Activated CD4-positive, alpha-beta memory T cell treated with anti-CD3 and anti-CD28 coated beads, Interleukin-2, amount 10 ng/mL, durations not matched to agents 7 days and 5 days (primary cell): ENCODE results near the gene ATRX. TPM values are rescaled to one million over a fixed set of nuclear protein-coding genes. Genes with fewer than 3 reads are reported as not detected.
"Not testable (repeated sequence)": the region's sequence is repeated elsewhere in the genome, so short reads cannot be mapped to it uniquely, and the experiment has no call there.

Experiments used
- CTCF ChIA-PET: fragments of 350-600 bp; sonication (Branson Sonifier 250); formaldehyde crosslinking; loops from one replicate; lab custom pipeline; 2021; ENCODE audit warnings: antibody characterized with exemption, inconsistent platforms; lab: Charles Lee
- POLR2A ChIA-PET: fragments of 350-600 bp; sonication (Branson Sonifier 250); formaldehyde crosslinking; loops from one replicate; lab custom pipeline; 2021; ENCODE audit warnings: antibody characterized with exemption; lab: Charles Lee
- DNase-seq: peaks from one replicate; pipeline ENCODE4 v3.0.0-alpha.2; 2020
- H3K27ac Mint-ChIP-seq: one replicate; pipeline ENCODE4 v1.8.0; 2021; ENCODE audit warnings: mild to moderate bottlenecking, mixed read lengths
- H3K27me3 Mint-ChIP-seq: one replicate; pipeline ENCODE4 v1.8.0; 2021; ENCODE audit warnings: mixed read lengths
- H3K36me3 Mint-ChIP-seq: one replicate; pipeline ENCODE4 v1.8.0; 2021; ENCODE audit warnings: low read depth, mixed read lengths
- H3K4me1 Mint-ChIP-seq: one replicate; pipeline ENCODE4 v1.8.0; 2021; ENCODE audit warnings: mixed read lengths
- H3K4me3 Mint-ChIP-seq: one replicate; pipeline ENCODE4 v1.8.0; 2021; ENCODE audit warnings: mild to moderate bottlenecking, mixed read lengths
- H3K9me3 Mint-ChIP-seq: one replicate; pipeline ENCODE4 v1.8.0; 2021; ENCODE audit warnings: mixed read lengths
- total RNA-seq, 2 experiments: library from RNA; stranded (reverse); gene quantifications; one replicate each; pipeline ENCODE4 v1.2.3, GENCODE V29; 2021

Gene ATRX
- total RNA-seq, 2 experiments from 2014 or later: 67.6 to 70.2 TPM

- ChIA-PET POLR2A (interaction anchor here (1.1 kb wide), 1 partner anchor 53 kb away, joined by 3 read pairs; no protein-coding TSS in a partner anchor), CTCF (no interaction called here)
- H3K9me3 Mint-ChIP-seq: no peaks in the 10 kb centered on the region
- H3K36me3 Mint-ChIP-seq: peaks cover 24% of the 10 kb centered on the region
- H3K27me3 Mint-ChIP-seq: no peaks in the 10 kb centered on the region
- no peaks in the 10 kb centered on the region for H3K4me1 Mint-ChIP-seq
- DNase-seq: no peak
- H3K4me3 Mint-ChIP-seq: no peak overlapping the region
- no peak overlapping the region for H3K27ac Mint-ChIP-seq
Observed at GRCh38 chrX:77556276-77556675, 229.7 kb downstream of the ATRX start.

GRCh38 chrX:77548751-77549150 is 237.3 kb downstream of the ATRX start:
- Mint-ChIP-seq H3K4me1 (no peaks in the 10 kb centered on the region), H3K4me3 (no peak overlapping the region), H3K27me3 (no peaks in the 10 kb centered on the region), H3K36me3 (peaks cover 26% of the 10 kb centered on the region), H3K9me3 (no peaks in the 10 kb centered on the region), H3K27ac (no peak overlapping the region)
- no peak for DNase-seq
- ChIA-PET CTCF (no interaction called here), POLR2A (no interaction called here)

GRCh38 chrX:77539778-77540177 is 246.2 kb downstream of the ATRX start:
- POLR2A ChIA-PET, DNase-seq, H3K4me3 Mint-ChIP-seq, H3K4me1 Mint-ChIP-seq, H3K27me3 Mint-ChIP-seq, CTCF ChIA-PET, H3K27ac Mint-ChIP-seq: not testable (repeated sequence)
- Mint-ChIP-seq H3K36me3 (peaks cover 35% of the 10 kb centered on the region), H3K9me3 (peaks cover 18% of the 10 kb centered on the region)

GRCh38 chrX:77531261-77531660 is 254.8 kb downstream of the ATRX start:
- H3K27me3 Mint-ChIP-seq, H3K4me3 Mint-ChIP-seq, DNase-seq, H3K4me1 Mint-ChIP-seq, CTCF ChIA-PET, H3K27ac Mint-ChIP-seq, POLR2A ChIA-PET: not testable (repeated sequence)
- Mint-ChIP-seq H3K9me3 (peaks cover 15% of the 10 kb centered on the region), H3K36me3 (peaks cover 50% of the 10 kb centered on the region)

- ChIA-PET POLR2A (no interaction called here), CTCF (no interaction called here)
- peaks cover 48% of the 10 kb centered on the region for H3K36me3 Mint-ChIP-seq
- no peak overlapping the region for H3K4me3 Mint-ChIP-seq
- DNase-seq: no peak
- H3K4me1 Mint-ChIP-seq: peaks cover 7% of the 10 kb centered on the region
- H3K9me3 Mint-ChIP-seq: peaks cover 15% of the 10 kb centered on the region
- no peak overlapping the region for H3K27ac Mint-ChIP-seq
- no peaks in the 10 kb centered on the region for H3K27me3 Mint-ChIP-seq
Observed at GRCh38 chrX:77528034-77528433, 258.0 kb downstream of the ATRX start.

GRCh38 chrX:77527233-77528001 is 258.6 kb downstream of the ATRX start:
- ChIA-PET CTCF (no interaction called here), POLR2A (no interaction called here)
- Mint-ChIP-seq H3K4me3 (no peak overlapping the region), H3K36me3 (peaks cover 50% of the 10 kb centered on the region), H3K4me1 (peaks cover 7% of the 10 kb centered on the region), H3K9me3 (peaks cover 15% of the 10 kb centered on the region), H3K27me3 (no peaks in the 10 kb centered on the region), H3K27ac (no peak overlapping the region)
- DNase-seq: no peak

GRCh38 chrX:77519765-77520164 is 266.3 kb downstream of the ATRX start:
- Mint-ChIP-seq H3K4me3 (no peak overlapping the region), H3K36me3 (peaks cover 67% of the 10 kb centered on the region), H3K9me3 (peaks cover 4% of the 10 kb centered on the region), H3K27me3 (no peaks in the 10 kb centered on the region), H3K4me1 (no peaks in the 10 kb centered on the region), H3K27ac (no peak overlapping the region)
- no peak for DNase-seq
- POLR2A ChIA-PET: no interaction called here
- CTCF ChIA-PET: no interaction called here

- H3K9me3 Mint-ChIP-seq: peaks cover 2% of the 10 kb centered on the region
- peaks cover 76% of the 10 kb centered on the region for H3K36me3 Mint-ChIP-seq
- ChIA-PET POLR2A (no interaction called here), CTCF (no interaction called here)
- no peak overlapping the region for H3K27ac Mint-ChIP-seq
- no peaks in the 10 kb centered on the region for H3K4me1 Mint-ChIP-seq
- H3K4me3 Mint-ChIP-seq: no peak overlapping the region
- DNase-seq: no peak
- no peaks in the 10 kb centered on the region for H3K27me3 Mint-ChIP-seq
Observed at GRCh38 chrX:77514177-77514576, 271.8 kb downstream of the ATRX start.

- Mint-ChIP-seq H3K36me3 (peaks cover 54% of the 10 kb centered on the region), H3K4me3 (no peak overlapping the region), H3K27ac (no peak overlapping the region), H3K9me3 (peaks cover 2% of the 10 kb centered on the region), H3K27me3 (no peaks in the 10 kb centered on the region), H3K4me1 (peaks cover 4% of the 10 kb centered on the region)
- CTCF ChIA-PET: no interaction called here
- no peak for DNase-seq
- POLR2A ChIA-PET: no interaction called here
Observed at GRCh38 chrX:77510007-77510406, 276.0 kb downstream of the ATRX start.

GRCh38 chrX:77505227-77505626 is 280.8 kb downstream of the ATRX start:
- POLR2A ChIA-PET: no interaction called here
- CTCF ChIA-PET: no interaction called here
- H3K4me1 Mint-ChIP-seq: peaks cover 7% of the 10 kb centered on the region
- no peaks in the 10 kb centered on the region for H3K9me3 Mint-ChIP-seq
- no peak overlapping the region for H3K27ac Mint-ChIP-seq
- no peak for DNase-seq
- peaks cover 17% of the 10 kb centered on the region for H3K36me3 Mint-ChIP-seq
- H3K27me3 Mint-ChIP-seq: no peaks in the 10 kb centered on the region
- H3K4me3 Mint-ChIP-seq: no peak overlapping the region

- Mint-ChIP-seq H3K9me3 (no peaks in the 10 kb centered on the region), H3K27ac (no peak overlapping the region), H3K4me3 (no peak overlapping the region), H3K27me3 (peaks cover 5% of the 10 kb centered on the region), H3K36me3 (peaks cover 8% of the 10 kb centered on the region), H3K4me1 (peaks cover 7% of the 10 kb centered on the region)
- POLR2A ChIA-PET: interaction anchor here (1.2 kb wide), 1 partner anchor 53 kb away, joined by 3 read pairs; no protein-coding TSS in a partner anchor
- CTCF ChIA-PET: interaction anchor here (0.6 kb wide), 1 partner anchor 1186 kb away, joined by 3 read pairs; no protein-coding TSS in a partner anchor
- DNase-seq: no peak
Observed at GRCh38 chrX:77502951-77503525, 283.0 kb downstream of the ATRX start.

GRCh38 chrX:77500164-77500563 is 285.9 kb downstream of the ATRX start:
- POLR2A ChIA-PET, H3K36me3 Mint-ChIP-seq, H3K27ac Mint-ChIP-seq, H3K4me1 Mint-ChIP-seq, H3K4me3 Mint-ChIP-seq, H3K9me3 Mint-ChIP-seq, CTCF ChIA-PET, DNase-seq: not testable (repeated sequence)
- peaks cover 13% of the 10 kb centered on the region for H3K27me3 Mint-ChIP-seq

- POLR2A ChIA-PET: no interaction called here
- Mint-ChIP-seq H3K4me1 (no peaks in the 10 kb centered on the region), H3K27me3 (peaks cover 13% of the 10 kb centered on the region), H3K27ac (no peak overlapping the region), H3K9me3 (no peaks in the 10 kb centered on the region), H3K36me3 (no peaks in the 10 kb centered on the region), H3K4me3 (no peak overlapping the region)
- DNase-seq: no peak
- CTCF ChIA-PET: no interaction called here
Observed at GRCh38 chrX:77493677-77494553, 292.1 kb downstream of the ATRX start.
